SK-N-SH (cell line): ENCODE measurements around the gene NR2E3. TPM values are rescaled to one million over a fixed set of nuclear protein-coding genes. Genes with fewer than 3 reads are reported as not detected.

ENCODE experiments used
- CTCF ChIA-PET: fragments of 300-600, 350-600 bp; formaldehyde crosslinking; extraction: SDS; loops from one replicate; lab custom pipeline; 2021; lab: Yijun Ruan, JAX
- POLR2A ChIA-PET: fragments of 350-600 bp; sonication (Branson Sonifier 250); formaldehyde crosslinking; extraction: SDS; loops from one replicate; lab custom pipeline; 2020; ENCODE audit warnings: antibody characterized with exemption, inconsistent platforms; lab: Yijun Ruan, JAX
- DNase-seq: peaks from one replicate; pipeline ENCODE4 v3.0.0; 2012
- H2AFZ ChIP-seq: fragments of 200-600 bp; sonication (generic); 2 replicates; pipeline ENCODE4 v1.8.1; 2016; ENCODE audit warnings: antibody characterized with exemption, mild to moderate bottlenecking, low read depth
- H3F3A ChIP-seq: fragments of 200-600 bp; sonication (generic); replicated peaks from 2 replicates; pipeline ENCODE3; 2016; ENCODE audit warnings: antibody characterized with exemption, mild to moderate bottlenecking; ENCODE audit not compliant: insufficient read depth
- H3K27ac ChIP-seq, 2 experiments: fragments of 200-500 bp in 1 of 2; fragments of 200-600 bp in 1 of 2; sonication (Bioruptor generic) in 1 of 2; sonication (generic), shearing (Covaris generic) in 1 of 2; 2 replicates each; pipeline versions ENCODE4 v1.5.1 to v1.6.1; 2014 to 2016; ENCODE audit warnings: low read depth in 2 of 2, inconsistent platforms in 1 of 2, low read length in 1 of 2, mild to moderate bottlenecking in 1 of 2, mixed read lengths in 1 of 2
- H3K27me3 ChIP-seq: fragments of 200-600 bp; sonication (generic), shearing (Covaris generic); 2 replicates; pipeline ENCODE4 v1.6.1; 2016; ENCODE audit warnings: mixed run types; ENCODE audit not compliant: insufficient read depth
- H3K36me3 ChIP-seq, 2 experiments: fragments of 200-500 bp in 1 of 2; fragments of 200-600 bp in 1 of 2; sonication (Bioruptor generic) in 1 of 2; sonication (generic) in 1 of 2; replicated peaks in 1 of 2; 2 replicates each; pipeline versions ENCODE3 to v1.5.1; 2014 to 2016; ENCODE audit warnings: low read length in 1 of 2, mild to moderate bottlenecking in 1 of 2; ENCODE audit not compliant: insufficient read depth in 2 of 2, control insufficient read depth in 1 of 2
- H3K4me1 ChIP-seq, 2 experiments: fragments of 200-500 bp in 1 of 2; fragments of 200-600 bp in 1 of 2; sonication (Bioruptor generic) in 1 of 2; sonication (generic), shearing (Covaris generic) in 1 of 2; 2 replicates each; pipeline versions ENCODE4 v1.5.1 to v1.6.1; 2014 to 2016; ENCODE audit warnings: low read depth in 1 of 2, low read length in 1 of 2, mixed run types in 1 of 2; ENCODE audit not compliant: insufficient read depth in 2 of 2, control insufficient read depth in 1 of 2
- H3K4me2 ChIP-seq: fragments of 200-600 bp; sonication (generic), shearing (Covaris generic); 2 replicates; pipeline ENCODE4 v1.6.1; 2017; ENCODE audit warnings: mixed run types
- H3K4me3 ChIP-seq, 2 experiments: fragments of 200-500 bp in 1 of 2; fragments of 200-600 bp in 1 of 2; sonication (Bioruptor generic) in 1 of 2; sonication (generic), shearing (Covaris generic) in 1 of 2; 2 replicates each; pipeline versions ENCODE4 v1.5.1 to v1.8.1; 2014 to 2016; ENCODE audit warnings: low read depth in 2 of 2, inconsistent platforms in 1 of 2, low read length in 1 of 2, mild to moderate bottlenecking in 1 of 2, mixed read lengths in 1 of 2, moderate library complexity in 1 of 2
- H3K79me2 ChIP-seq: fragments of 200-600 bp; sonication (generic); 2 replicates; pipeline ENCODE4 v1.8.1; 2017; ENCODE audit warnings: mild to moderate bottlenecking; ENCODE audit not compliant: insufficient read depth
- H3K9ac ChIP-seq: fragments of 200-600 bp; sonication (generic); 2 replicates; pipeline ENCODE4 v1.6.1; 2017; ENCODE audit warnings: mixed run types
- H3K9me2 ChIP-seq: fragments of 200-600 bp; sonication (generic); 2 replicates; pipeline ENCODE4 v1.6.1; 2017; ENCODE audit warnings: mixed run types
- H3K9me3 ChIP-seq: fragments of 200-600 bp; sonication (generic); 2 replicates; pipeline ENCODE4 v1.6.1; 2017; ENCODE audit warnings: mixed run types, mild to moderate bottlenecking, moderate library complexity
- H4K20me1 ChIP-seq: fragments of 200-600 bp; sonication (generic); 2 replicates; pipeline ENCODE4 v1.6.1; 2017; ENCODE audit warnings: mild to moderate bottlenecking, mixed run types; ENCODE audit not compliant: insufficient read depth
- CHD2 ChIP-seq: fragments of 150-350 bp; IDR thresholded peaks from 2 replicates; pipeline ENCODE4 v1.6.1; 2018; ENCODE audit warnings: low read length; ENCODE audit not compliant: partially characterized antibody
- FOXJ3 ChIP-seq: sonication (generic); formaldehyde crosslinking; IDR thresholded peaks from 2 replicates; pipeline ENCODE4 v1.5.1; 2020; ENCODE audit warnings: mild to moderate bottlenecking, missing genetic modification reagents
- FOXM1 ChIP-seq: IDR thresholded peaks from 2 replicates; pipeline ENCODE4 v1.4.0; 2012; ENCODE audit warnings: low read depth, mild to moderate bottlenecking
- GABPA ChIP-seq: IDR thresholded peaks from 2 replicates; pipeline ENCODE4 v1.4.0; 2012; ENCODE audit warnings: low read depth, mild to moderate bottlenecking
- GATA2 ChIP-seq: sonication (generic); formaldehyde crosslinking; IDR thresholded peaks from 2 replicates; pipeline ENCODE4 v1.5.0; 2020; ENCODE audit warnings: mild to moderate bottlenecking, missing genetic modification reagents
- IRF3 ChIP-seq: fragments of 150-350 bp; IDR thresholded peaks from 2 replicates; pipeline ENCODE4 v1.6.1; 2016; ENCODE audit warnings: mild to moderate bottlenecking, low read depth, low read length
- MAX ChIP-seq: IDR thresholded peaks from 2 replicates; pipeline ENCODE4 v1.4.0; 2012; ENCODE audit warnings: low read depth
- MEF2A ChIP-seq: IDR thresholded peaks from 2 replicates; pipeline ENCODE4 v1.4.0; 2012; ENCODE audit warnings: low read depth, borderline replicate concordance
- MXI1 ChIP-seq: IDR thresholded peaks from 2 replicates; pipeline ENCODE4 v1.6.1; 2012; ENCODE audit warnings: mild to moderate bottlenecking, low read depth, low read length, improper control_type of control experiment
- PBX3 ChIP-seq: IDR thresholded peaks from 2 replicates; pipeline ENCODE4; 2012
- POLR2AphosphoS5 ChIP-seq: IDR thresholded peaks from 2 replicates; pipeline ENCODE4 v1.6.1; 2012; ENCODE audit warnings: low read depth, low read length
- RAD21 ChIP-seq: IDR thresholded peaks from 2 replicates; pipeline ENCODE4 v1.6.1; 2012; ENCODE audit warnings: mild to moderate bottlenecking, low read length
- RCOR1 ChIP-seq: fragments of 150-350 bp; IDR thresholded peaks from 2 replicates; pipeline ENCODE4 v1.6.1; 2017; ENCODE audit warnings: antibody characterized with exemption, low read length
- RXRA ChIP-seq: IDR thresholded peaks from 2 replicates; pipeline ENCODE4 v1.4.0; 2012; ENCODE audit warnings: low read depth, mild to moderate bottlenecking, borderline replicate concordance
- SIN3A ChIP-seq: IDR thresholded peaks from 2 replicates; pipeline ENCODE4 v1.6.1; 2012; ENCODE audit warnings: low read depth, mild to moderate bottlenecking, low read length, moderate library complexity, borderline replicate concordance
- SMC3 ChIP-seq: IDR thresholded peaks from 2 replicates; pipeline ENCODE4 v1.6.1; 2012; ENCODE audit warnings: low read depth, low read length, improper control_type of control experiment
- TAF1 ChIP-seq: IDR thresholded peaks from 2 replicates; pipeline ENCODE4 v1.6.1; 2012; ENCODE audit warnings: low read depth, mild to moderate bottlenecking, low read length, moderate library complexity, borderline replicate concordance
- TEAD4 ChIP-seq: IDR thresholded peaks from 2 replicates; pipeline ENCODE4 v1.4.0; 2012; ENCODE audit warnings: mild to moderate bottlenecking, borderline replicate concordance; ENCODE audit not compliant: insufficient read depth
- USF1 ChIP-seq: IDR thresholded peaks from 2 replicates; pipeline ENCODE4 v1.4.0; 2012; ENCODE audit warnings: low read depth, borderline replicate concordance
- USF2 ChIP-seq: fragments of 150-350 bp; IDR thresholded peaks from 2 replicates; pipeline ENCODE4 v1.6.1; 2017; ENCODE audit warnings: antibody characterized with exemption, low read length, low read depth, borderline replicate concordance
- YY1 ChIP-seq: IDR thresholded peaks from 2 replicates; pipeline ENCODE4 v1.4.0; 2012; ENCODE audit warnings: low read depth, mild to moderate bottlenecking
- ZBTB33 ChIP-seq: IDR thresholded peaks from 2 replicates; pipeline ENCODE4 v1.4.0; 2012; ENCODE audit warnings: low read depth, borderline replicate concordance
- WGBS: methylation state at CpG from one replicate; pipeline ENCODE4 v1.1.6; 2017; ENCODE audit warnings: low lambda C conversion rate; 5-methylcytosine and 5-hydroxymethylcytosine counted together
- polyA plus RNA-seq, 3 experiments: library from polyadenylated mRNA; depleted of rRNA; stranded (reverse); fragments of >200 nt; gene quantifications; 2 replicates each; pipeline ENCODE4 v1.2.3, GENCODE V29; 2012

The NR2E3 gene
- polyA plus RNA-seq, 1 of the 3 experiments (the other 2 are of a cell fraction), result 0.18 TPM

GRCh38 chr15:71800835-71801745 is 9.3 kb upstream of the NR2E3 start (continued):
- TF ChIP-seq IRF3 (no peak), RXRA (no peak), RCOR1 (no peak), CHD2 (peak; percentile 50), MEF2A (no peak), USF1 (no peak), FOXM1 (no peak), SMC3 (peak; percentile 91), FOXJ3 (CRISPR knock-in tag) (no peak), MXI1 (no peak), MAX (no peak)

GRCh38 chr15:71801935-71802655 is 8.3 kb upstream of the NR2E3 start:
- POLR2A ChIA-PET, result no interaction called here
- TF ChIP-seq USF2 (no peak), SIN3A (no peak), RAD21 (no peak), TEAD4 (no peak), GATA2 (CRISPR knock-in tag) (no peak), ZBTB33 (no peak), FOXM1 (no peak), MAX (no peak), YY1 (no peak), POLR2AphosphoS5 (no peak), PBX3 (no peak), CHD2 (no peak), MXI1 (no peak), MEF2A (no peak), SMC3 (no peak), GABPA (no peak), TAF1 (no peak)

More at GRCh38 chr15:71801935-71802655, 8.3 kb upstream of the NR2E3 start:
- H3K9ac ChIP-seq, result no peak overlapping the region
- no peak overlapping the region for H2AFZ ChIP-seq
- no peaks in the 10 kb centered on the region for H4K20me1 ChIP-seq
- peaks cover 3% of the 10 kb centered on the region for H3F3A ChIP-seq
- H3K4me2 ChIP-seq, result no peak overlapping the region
- CTCF ChIA-PET, result interaction anchor here (0.5 to 5.4 kb wide), 43 partner anchors 11 to 543 kb away, joined by 3 to 57 read pairs (median 4); no protein-coding TSS in a partner anchor
- H3K79me2 ChIP-seq, result no peaks in the 10 kb centered on the region
- no peaks in the 10 kb centered on the region for H3K9me3 ChIP-seq
- no peaks in the 10 kb centered on the region for H3K36me3 ChIP-seq
- DNase-seq, result no peak
- H3K4me3 ChIP-seq, result no peak overlapping the region
- no peaks in the 10 kb centered on the region for H3K27me3 ChIP-seq
- no peaks in the 10 kb centered on the region for H3K9me2 ChIP-seq
- 92% methylated on average over 19 of the region's 24 CpGs for WGBS
- peaks cover 10 to 15% of the 10 kb centered on the region in 2 experiments; a peak in 3 of 4 replicates for H3K4me1 ChIP-seq
- H3K27ac ChIP-seq, result no peak overlapping the region
